H1 (cell line): Measurements from ENCODE around the gene MYBPC2. TPM values are rescaled to one million over a fixed set of nuclear protein-coding genes. Genes with fewer than 3 reads are reported as not detected.

Experiments
- CTCF ChIA-PET: fragments of 300-600 bp; sonication (Branson Sonifier 250); formaldehyde crosslinking; loops from one replicate; lab custom pipeline; 2021; ENCODE audit not compliant: partially characterized antibody; lab: Charles Lee
- POLR2A ChIA-PET: fragments of 300-600 bp; sonication (Branson Sonifier 250); formaldehyde crosslinking; loops from one replicate; lab custom pipeline; 2021; ENCODE audit warnings: inconsistent platforms; ENCODE audit not compliant: partially characterized antibody; lab: Charles Lee
- DNase-seq, 2 experiments: peaks; one replicate each; pipeline versions ENCODE4 v3.0.0 to v3.0.0-alpha.2; 2010 to 2022; ENCODE audit warnings: low spot score in 2 of 2, low read depth in 1 of 2, mixed read lengths in 1 of 2
- FAIRE-seq: peaks from 2 replicates; lab custom pipeline; 2011; peaks lifted over from hg19 to GRCh38; lab: Jason Lieb, UNC
- H2AFZ ChIP-seq: 2 replicates; pipeline ENCODE4 v1.8.1; 2012; ENCODE audit warnings: low read length, inconsistent platforms
- H2AK5ac ChIP-seq: 2 replicates; pipeline ENCODE4 v1.6.1; 2013; ENCODE audit warnings: low read depth, low read length
- H2BK120ac ChIP-seq: replicated peaks from 2 replicates; pipeline ENCODE3; 2013; ENCODE audit warnings: low read depth, low read length, inconsistent platforms
- H2BK12ac ChIP-seq: 2 replicates; pipeline ENCODE4 v1.6.1; 2013; ENCODE audit warnings: low read depth, low read length
- H2BK15ac ChIP-seq: 2 replicates; pipeline ENCODE4 v1.6.1; 2013; ENCODE audit warnings: low read length
- H2BK20ac ChIP-seq: 2 replicates; pipeline ENCODE4 v1.6.1; 2013; ENCODE audit warnings: low read length
- H2BK5ac ChIP-seq: 2 replicates; pipeline ENCODE4 v1.6.1; 2013; ENCODE audit warnings: low read depth, low read length
- H3K14ac ChIP-seq: 2 replicates; pipeline ENCODE4 v1.6.1; 2013; ENCODE audit warnings: inconsistent platforms; ENCODE audit not compliant: insufficient read length
- H3K18ac ChIP-seq: 2 replicates; pipeline ENCODE4 v1.6.1; 2013; ENCODE audit warnings: low read length; ENCODE audit errors: extremely low read depth
- H3K23ac ChIP-seq: 2 replicates; pipeline ENCODE4 v1.6.1; 2013; ENCODE audit warnings: inconsistent platforms; ENCODE audit not compliant: insufficient read length
- H3K23me2 ChIP-seq: 2 replicates; pipeline ENCODE4 v1.6.1; 2013; ENCODE audit warnings: low read depth, low read length
- H3K27ac ChIP-seq: 2 replicates; pipeline ENCODE4 v1.6.1; 2011; ENCODE audit warnings: low read depth, low read length, inconsistent platforms
- H3K27me3 ChIP-seq, 4 experiments: replicated peaks in 1 of 4; 1 replicate in 1 of 4; 2 replicates in 3 of 4; pipeline versions ENCODE4 v1.6.1 to v1.8.1; 2011 to 2013; ENCODE audit warnings: low read length in 3 of 4, mild to moderate bottlenecking in 3 of 4, inconsistent platforms in 2 of 4, mixed read lengths in 2 of 4, moderate library complexity in 1 of 4; ENCODE audit not compliant: control insufficient read depth in 3 of 4, insufficient read depth in 3 of 4; ENCODE audit errors: extremely low read depth in 1 of 4
- H3K36me3 ChIP-seq, 4 experiments: 2 replicates each; pipeline versions ENCODE4 v1.6.1 to v1.8.1; 2011 to 2013; ENCODE audit warnings: mild to moderate bottlenecking in 4 of 4, low read length in 3 of 4, moderate library complexity in 2 of 4, control low read depth in 1 of 4, inconsistent platforms in 1 of 4; ENCODE audit not compliant: insufficient read depth in 4 of 4, control insufficient read depth in 2 of 4
- H3K4ac ChIP-seq: replicated peaks from 2 replicates; pipeline ENCODE3; 2013; ENCODE audit warnings: low read length, low read depth, mixed read lengths, inconsistent platforms; ENCODE audit not compliant: insufficient read length
- H3K4me1 ChIP-seq, 4 experiments: replicated peaks in 1 of 4; 1 replicate in 1 of 4; 2 replicates in 3 of 4; pipeline versions ENCODE4 v1.6.1 to v1.8.1; 2011 to 2013; ENCODE audit warnings: low read length in 3 of 4, inconsistent platforms in 2 of 4, mixed read lengths in 1 of 4; ENCODE audit not compliant: insufficient read depth in 4 of 4, control insufficient read depth in 3 of 4
- H3K4me2 ChIP-seq, 2 experiments: 2 replicates each; pipeline versions ENCODE4 v1.6.1 to v1.8.1; 2011 to 2013; ENCODE audit warnings: low read depth in 2 of 2, low read length in 2 of 2, control low read depth in 1 of 2, inconsistent platforms in 1 of 2, mild to moderate bottlenecking in 1 of 2; ENCODE audit not compliant: insufficient read depth in 1 of 2
- H3K4me3 ChIP-seq, 4 experiments: fragments of 200-600, 300-600 bp in 1 of 4; sonication (generic), shearing (Covaris generic), sonication (Bioruptor Twin) in 1 of 4; 2 replicates each; pipeline versions ENCODE4 v1.5.1 to v1.8.1; 2011 to 2016; ENCODE audit warnings: low read length in 4 of 4, low read depth in 3 of 4, control low read depth in 2 of 4, inconsistent platforms in 2 of 4, mild to moderate bottlenecking in 2 of 4, mixed read lengths in 1 of 4, moderate library complexity in 1 of 4; ENCODE audit not compliant: insufficient read depth in 2 of 4; ENCODE audit errors: extremely low read depth in 1 of 4
- H3K56ac ChIP-seq: replicated peaks from 2 replicates; pipeline ENCODE3; 2013; ENCODE audit warnings: low read depth, mild to moderate bottlenecking, mixed read lengths, low read length, inconsistent platforms; ENCODE audit not compliant: insufficient read length
- H3K79me1 ChIP-seq: 2 replicates; pipeline ENCODE4 v1.6.1; 2013; ENCODE audit warnings: low read depth, low read length, control low read depth
- H3K79me2 ChIP-seq, 2 experiments: 2 replicates each; pipeline versions ENCODE4 v1.6.1 to v1.8.1; 2012 to 2013; ENCODE audit warnings: low read length in 2 of 2, mild to moderate bottlenecking in 2 of 2, inconsistent platforms in 1 of 2; ENCODE audit not compliant: insufficient read depth in 2 of 2, control insufficient read depth in 1 of 2
- H3K9ac ChIP-seq, 4 experiments: replicated peaks in 1 of 4; 1 replicate in 1 of 4; 2 replicates in 3 of 4; pipeline versions ENCODE4 v1.6.1 to v1.8.1; 2011 to 2013; ENCODE audit warnings: low read depth in 3 of 4, low read length in 3 of 4, control low read depth in 2 of 4, mild to moderate bottlenecking in 2 of 4, moderate library complexity in 2 of 4, inconsistent platforms in 1 of 4; ENCODE audit errors: extremely low read depth in 1 of 4
- H3K9me3 ChIP-seq, 2 experiments: 2 replicates each; pipeline versions ENCODE4 v1.6.1 to v1.8.1; 2012 to 2013; ENCODE audit warnings: mild to moderate bottlenecking in 2 of 2, moderate library complexity in 2 of 2, control low read depth in 1 of 2, inconsistent platforms in 1 of 2, low read depth in 1 of 2, low read length in 1 of 2, mixed read lengths in 1 of 2; ENCODE audit not compliant: insufficient read depth in 2 of 2
- H4K20me1 ChIP-seq, 2 experiments: replicated peaks in 1 of 2; 2 replicates each; pipeline versions ENCODE3 to v1.8.1; 2011 to 2013; ENCODE audit warnings: inconsistent platforms in 2 of 2, low read length in 2 of 2, mild to moderate bottlenecking in 1 of 2; ENCODE audit not compliant: insufficient read depth in 2 of 2, control insufficient read depth in 1 of 2
- H4K5ac ChIP-seq: 2 replicates; pipeline ENCODE4 v1.6.1; 2013; ENCODE audit warnings: low read length, low read depth, mixed read lengths, inconsistent platforms; ENCODE audit not compliant: insufficient read length
- H4K8ac ChIP-seq: 2 replicates; pipeline ENCODE4 v1.8.0; 2013; ENCODE audit warnings: mild to moderate bottlenecking, moderate library complexity, low read length, inconsistent platforms; ENCODE audit not compliant: insufficient read depth; ENCODE audit errors: extremely low read depth
- H4K91ac ChIP-seq: replicated peaks from 2 replicates; pipeline ENCODE3; 2013; ENCODE audit warnings: low read length, mixed read lengths, inconsistent platforms; ENCODE audit not compliant: insufficient read length
- ASH2L ChIP-seq: fragments of 200-600, 300-600 bp; sonication (generic); IDR thresholded peaks from one replicate; pipeline ENCODE4 v1.7.1; 2017; ENCODE audit warnings: low read length
- BCL11A ChIP-seq, 2 experiments: IDR thresholded peaks; one replicate each; pipeline ENCODE4 v1.6.1; 2011; ENCODE audit warnings: low read depth in 2 of 2, low read length in 2 of 2, mild to moderate bottlenecking in 2 of 2
- CBX5 ChIP-seq: fragments of 300-800, 300-1000 bp; sonication (generic); IDR thresholded peaks from 2 replicates; pipeline ENCODE4 v1.7.1; 2016; ENCODE audit warnings: antibody characterized with exemption, low read length, low read depth
- EP300 ChIP-seq, 2 experiments: IDR thresholded peaks; 1 replicate in 1 of 2; 2 replicates in 1 of 2; pipeline ENCODE4 v1.6.1; 2011 to 2012; ENCODE audit warnings: low read depth in 2 of 2, low read length in 2 of 2, mild to moderate bottlenecking in 2 of 2, borderline replicate concordance in 1 of 2, inconsistent platforms in 1 of 2, moderate library complexity in 1 of 2
- FOSL1 ChIP-seq: IDR thresholded peaks from 2 replicates; pipeline ENCODE4 v1.6.1; 2011; ENCODE audit warnings: mild to moderate bottlenecking, low read depth, low read length, moderate library complexity; ENCODE audit not compliant: insufficient read depth
- GTF2F1 ChIP-seq: IDR thresholded peaks from 2 replicates; pipeline ENCODE4 v1.6.1; 2012; ENCODE audit warnings: low read depth, low read length, improper control_type of control experiment, borderline replicate concordance
- HDAC2 ChIP-seq, 2 experiments: fragments of 300-600 bp in 1 of 2; sonication (generic) in 1 of 2; IDR thresholded peaks; 2 replicates each; pipeline ENCODE4 v1.6.1; 2011 to 2012; ENCODE audit warnings: low read depth in 2 of 2, low read length in 2 of 2, mild to moderate bottlenecking in 2 of 2, moderate library complexity in 2 of 2, borderline replicate concordance in 1 of 2, inconsistent platforms in 1 of 2
- KDM4A ChIP-seq: IDR thresholded peaks from one replicate; pipeline ENCODE4 v1.7.1; 2012; ENCODE audit warnings: low read depth, mild to moderate bottlenecking, moderate library complexity, low read length, inconsistent platforms; ENCODE audit not compliant: severe bottlenecking
- RAD21 ChIP-seq, 2 experiments: IDR thresholded peaks in 1 of 2; conservative IDR thresholded peaks in 1 of 2; 2 replicates each; pipeline ENCODE4 v1.6.1; 2011; ENCODE audit warnings: low read depth in 2 of 2, low read length in 2 of 2, improper control_type of control experiment in 1 of 2, inconsistent platforms in 1 of 2, mild to moderate bottlenecking in 1 of 2, moderate library complexity in 1 of 2
- TAF1 ChIP-seq: IDR thresholded peaks from 2 replicates; pipeline ENCODE4 v1.6.1; 2011; ENCODE audit warnings: mild to moderate bottlenecking, low read depth, low read length
- YY1 ChIP-seq: IDR thresholded peaks from 2 replicates; pipeline ENCODE4 v1.6.1; 2011; ENCODE audit warnings: low read depth, mild to moderate bottlenecking, low read length
- WGBS, 2 experiments: shearing (Covaris generic) in 1 of 2; methylation state at CpG; one replicate each; pipeline versions ENCODE4 v1.1.6 to v1.1.7; 2013 to 2015; ENCODE audit warnings: low lambda C conversion rate in 2 of 2, mixed read lengths in 2 of 2, inconsistent platforms in 1 of 2, low coverage in 1 of 2, missing lambda C conversion rate in 1 of 2; ENCODE audit not compliant: insufficient replicate concordance in 2 of 2, insufficient coverage in 1 of 2, insufficient read length in 1 of 2; ENCODE audit errors: extremely low coverage in 1 of 2, missing lambda C conversion rate in 1 of 2; 5-methylcytosine and 5-hydroxymethylcytosine counted together
- polyA plus RNA-seq, 7 experiments: library from polyadenylated mRNA; depleted of rRNA in 3 of 7; stranded (reverse) in 5 of 7; unstranded in 2 of 7; fragments of >200 nt in 5 of 7; fragments of 200-250 nt in 2 of 7; gene quantifications; 1 replicate in 5 of 7; 2 replicates in 1 of 7; 4 replicates in 1 of 7; pipeline versions ENCODE4 v1.2.1 to v1.2.3, GENCODE V29; 2011 to 2013; ENCODE audit warnings: missing spikeins in 2 of 7, mixed read lengths in 2 of 7
- total RNA-seq: library from RNA; stranded (reverse); fragmentation: NEBNext Ultra II Directional; extraction: Animal tissue kit (Norgen Biotek cat#: 25700); gene quantifications from 2 replicates; pipeline ENCODE4 v1.2.1, GENCODE V29; 2021

Gene MYBPC2
- total and polyA plus RNA-seq, 2 of the 8 experiments (the other 6 are each of a cell fraction or from before 2014, with no cell fraction given), result 1.8 to 3.1 TPM

DNA sequence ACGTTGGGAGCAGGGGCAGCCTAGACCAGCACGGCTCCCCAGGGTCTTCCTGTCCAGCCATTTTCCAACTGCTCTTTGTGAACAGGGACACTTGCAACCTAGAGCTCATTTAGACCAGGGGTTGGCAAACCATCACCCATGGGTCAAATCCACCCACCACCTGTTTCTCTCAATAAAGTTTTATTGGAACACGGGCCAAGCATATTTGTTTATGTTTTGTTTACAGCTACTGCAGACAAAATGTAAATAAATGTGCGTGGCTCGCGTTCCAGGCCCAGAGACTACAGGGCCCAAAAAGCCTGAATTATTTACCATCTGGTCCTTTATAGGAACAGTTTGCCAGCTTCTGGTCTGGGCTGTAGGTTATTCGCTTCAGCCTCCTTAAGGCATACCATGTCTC is 30.3 kb downstream of the MYBPC2 start:
- Histone ChIP-seq H4K91ac (no peak overlapping the region), H3K9ac (no peak overlapping the region), H3K9me3 (no peaks in the 10 kb centered on the region), H3K18ac (no peak overlapping the region), H2BK12ac (no peak overlapping the region), H3K36me3 (no peaks in the 10 kb centered on the region), H3K23me2 (no peaks in the 10 kb centered on the region), H3K4me1 (peaks cover 0 to 11% (median 4%) of the 10 kb centered on the region in 4 experiments; a peak in 5 of 7 replicates), H2AK5ac (no peak overlapping the region), H4K5ac (no peak overlapping the region), H2BK20ac (no peak overlapping the region), H3K4me3 (no peak overlapping the region), H4K20me1 (no peaks in the 10 kb centered on the region), H2BK15ac (no peak overlapping the region), H2AFZ (no peak overlapping the region), H3K56ac (no peak overlapping the region), H4K8ac (no peak overlapping the region), H3K79me2 (no peaks in the 10 kb centered on the region), H2BK120ac (no peak overlapping the region), H3K4me2 (no peak overlapping the region), H2BK5ac (no peak overlapping the region), H3K27me3 (no peaks in the 10 kb centered on the region), H3K14ac (no peak overlapping the region), H3K4ac (no peak overlapping the region), H3K23ac (no peak overlapping the region), H3K79me1 (no peaks in the 10 kb centered on the region), H3K27ac (no peak overlapping the region)
- no peak for TF ChIP-seq ASH2L
- TF ChIP-seq GTF2F1, result no peak
- no peak for TF ChIP-seq RAD21 (IDR thresholded peaks at IDR 0.05 in 1 of 2, conservative IDR thresholded peaks at IDR 0.05 in 1 of 2; ENCODE audit: low read depth in 2 of 2, low read length in 2 of 2)
- no peak for TF ChIP-seq EP300 (IDR thresholded peaks at IDR 0.05; ENCODE audit: borderline replicate concordance in 1 of 2, low read depth in 2 of 2, low read length in 2 of 2)
- no peak for TF ChIP-seq BCL11A (IDR thresholded peaks at IDR 0.05; ENCODE audit: low read depth in 2 of 2, low read length in 2 of 2)
- no peak for TF ChIP-seq HDAC2 (IDR thresholded peaks at IDR 0.05; ENCODE audit: borderline replicate concordance in 1 of 2, low read depth in 2 of 2, low read length in 2 of 2)
- TF ChIP-seq FOSL1, result no peak
- TF ChIP-seq CBX5, result no peak
- no peak for TF ChIP-seq TAF1
- no peak for TF ChIP-seq YY1
- no peak for TF ChIP-seq KDM4A
- no peak for FAIRE-seq
- POLR2A ChIA-PET, result interaction anchor here (1.1 to 1.6 kb wide), 3 partner anchors 18 to 32 kb away, joined by 3 read pairs; no protein-coding TSS in a partner anchor
- CTCF ChIA-PET, result interaction anchor here (0.6 to 3.8 kb wide), 16 partner anchors 10 to 1524 kb away, joined by 3 to 21 read pairs (median 4); no protein-coding TSS in a partner anchor
- no peak for DNase-seq
- WGBS, 2 experiments, result 89% methylated on average over 7 of the region's 7 CpGs; no CpG with 5 or more reads in 1 of the 2 experiments
